22Rv1 (cell line): ENCODE data around the gene MISP.

Source experiments
- H3K27ac ChIP-seq: fragments of 450-650 bp; 2 replicates; pipeline ENCODE4 v1.5.1; 2017
- CTCF ChIP-seq: fragments of 450-650 bp; IDR thresholded peaks from 2 replicates; pipeline ENCODE4 v1.5.1; 2017; ENCODE audit warnings: mild to moderate bottlenecking
- ZFX ChIP-seq: fragments of 450-650 bp; IDR thresholded peaks from 2 replicates; pipeline ENCODE4 v1.6.1; 2017; ENCODE audit warnings: antibody characterized with exemption, borderline replicate concordance

Gene MISP

DNA sequence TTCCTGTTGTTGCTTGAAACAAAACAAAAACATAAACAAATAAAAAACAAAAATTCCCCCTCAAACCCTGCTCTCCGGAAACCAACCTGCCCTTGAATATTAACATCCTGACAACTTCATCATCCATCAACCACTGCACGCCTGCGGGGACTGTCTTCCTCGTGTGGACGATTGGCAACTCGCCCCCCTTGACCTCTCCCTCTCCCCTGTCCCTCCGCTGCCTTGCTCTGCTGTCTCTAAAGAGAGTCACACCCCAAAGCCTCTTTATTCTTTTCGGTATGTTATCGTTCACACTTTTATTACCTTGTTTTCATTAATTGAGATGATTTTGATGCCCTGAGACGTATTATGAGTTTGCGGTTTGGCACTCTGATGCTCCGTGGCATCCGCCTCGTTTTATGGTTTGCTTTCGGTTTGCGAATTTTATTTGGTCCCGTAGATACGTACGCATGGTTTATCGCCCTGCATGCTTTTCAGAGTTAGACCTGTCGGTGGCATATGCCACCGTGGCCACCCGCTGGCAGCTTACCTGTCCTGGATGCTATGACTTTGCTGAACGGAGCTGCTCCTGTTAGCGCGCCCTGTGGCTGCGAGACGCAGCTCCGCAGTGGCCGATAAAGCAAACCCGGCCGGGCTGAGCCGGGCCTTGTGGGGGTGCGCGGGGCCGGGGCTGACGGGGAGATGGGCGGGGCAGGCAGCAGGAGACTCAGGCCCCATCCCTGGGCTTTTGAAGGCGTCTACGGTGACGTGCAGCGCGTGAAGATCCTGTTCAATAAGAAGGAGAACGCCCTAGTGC, 56.9 kb downstream of the MISP start:
- no peak for TF ChIP-seq CTCF
- TF ChIP-seq ZFX = no peak
- no peak overlapping the region for H3K27ac ChIP-seq

DNA sequence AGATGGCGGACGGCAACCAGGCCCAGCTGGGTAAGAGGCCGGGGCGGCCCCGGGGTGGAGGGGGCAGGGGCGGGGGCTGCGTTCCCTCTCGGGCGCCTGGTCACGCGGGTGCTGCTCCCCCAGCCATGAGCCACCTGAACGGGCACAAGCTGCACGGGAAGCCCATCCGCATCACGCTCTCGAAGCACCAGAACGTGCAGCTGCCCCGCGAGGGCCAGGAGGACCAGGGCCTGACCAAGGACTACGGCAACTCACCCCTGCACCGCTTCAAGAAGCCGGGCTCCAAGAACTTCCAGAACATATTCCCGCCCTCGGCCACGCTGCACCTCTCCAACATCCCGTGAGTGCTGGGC, 57.5 kb downstream of the MISP start:
- no peak overlapping the region for H3K27ac ChIP-seq
- TF ChIP-seq ZFX = no peak
- TF ChIP-seq CTCF = no peak

DNA sequence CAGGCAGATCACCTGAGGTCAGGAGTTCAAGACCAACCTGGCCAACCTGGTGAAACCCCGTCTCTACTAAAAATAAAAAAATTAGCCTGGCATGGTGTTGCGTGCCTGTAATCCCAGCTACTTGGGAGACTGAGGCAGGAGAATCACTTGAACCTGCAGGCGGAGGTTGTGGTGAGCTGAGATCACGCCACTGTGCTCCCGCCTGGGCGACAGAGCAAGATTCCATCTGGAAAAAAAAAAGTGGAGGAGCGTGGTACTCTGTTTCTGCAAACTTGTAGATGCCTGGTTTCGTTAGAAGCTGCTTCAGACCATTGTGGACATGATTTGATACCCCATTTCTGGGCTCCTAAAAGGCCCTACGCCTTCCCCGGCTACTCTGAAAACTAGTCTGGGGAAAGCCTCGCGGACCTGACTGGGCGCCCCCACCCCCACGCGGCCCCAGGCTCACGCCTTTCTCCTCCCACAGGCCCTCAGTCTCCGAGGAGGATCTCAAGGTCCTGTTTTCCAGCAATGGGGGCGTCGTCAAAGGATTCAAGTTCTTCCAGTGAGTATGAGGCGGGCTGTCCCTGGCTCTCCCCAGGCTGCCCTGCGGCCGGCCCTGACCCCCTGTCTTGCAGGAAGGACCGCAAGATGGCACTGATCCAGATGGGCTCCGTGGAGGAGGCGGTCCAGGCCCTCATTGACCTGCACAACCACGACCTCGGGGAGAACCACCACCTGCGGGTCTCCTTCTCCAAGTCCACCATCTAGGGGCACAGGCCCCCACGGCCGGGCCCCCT, 59.4 kb downstream of the MISP start:
- TF ChIP-seq CTCF (no peak), ZFX (no peak)
- no peak overlapping the region for H3K27ac ChIP-seq

DNA sequence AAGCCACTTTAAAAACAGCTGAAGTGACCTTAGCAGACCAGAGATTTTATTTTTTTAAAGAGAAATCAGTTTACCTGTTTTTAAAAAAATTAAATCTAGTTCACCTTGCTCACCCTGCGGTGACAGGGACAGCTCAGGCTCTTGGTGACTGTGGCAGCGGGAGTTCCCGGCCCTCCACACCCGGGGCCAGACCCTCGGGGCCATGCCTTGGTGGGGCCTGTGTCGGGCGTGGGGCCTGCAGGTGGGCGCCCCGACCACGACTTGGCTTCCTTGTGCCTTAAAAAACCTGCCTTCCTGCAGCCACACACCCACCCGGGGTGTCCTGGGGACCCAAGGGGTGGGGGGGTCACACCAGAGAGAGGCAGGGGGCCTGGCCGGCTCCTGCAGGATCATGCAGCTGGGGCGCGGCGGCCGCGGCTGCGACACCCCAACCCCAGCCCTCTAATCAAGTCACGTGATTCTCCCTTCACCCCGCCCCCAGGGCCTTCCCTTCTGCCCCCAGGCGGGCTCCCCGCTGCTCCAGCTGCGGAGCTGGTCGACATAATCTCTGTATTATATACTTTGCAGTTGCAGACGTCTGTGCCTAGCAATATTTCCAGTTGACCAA, 60.1 kb downstream of the MISP start:
- no peak overlapping the region for H3K27ac ChIP-seq
- TF ChIP-seq CTCF (no peak), ZFX (no peak)

GRCh38 chr19:811506-812048, 60.7 kb downstream of the MISP start:
- no peak for TF ChIP-seq ZFX
- TF ChIP-seq CTCF = no peak
- no peak overlapping the region for H3K27ac ChIP-seq

GRCh38 chr19:812049-812746, 61.3 kb downstream of the MISP start:
- TF ChIP-seq ZFX (no peak), CTCF (no peak)
- no peak overlapping the region for H3K27ac ChIP-seq
